ENCODE data around the gene BCL6B. TPM values are rescaled to one million over a fixed set of nuclear protein-coding genes. Genes with fewer than 3 reads are reported as not detected.

The BCL6B gene
- total and polyA plus RNA-seq, 2 of the 4 experiments (the other 2 are of a cell fraction) = not detected

DNA sequence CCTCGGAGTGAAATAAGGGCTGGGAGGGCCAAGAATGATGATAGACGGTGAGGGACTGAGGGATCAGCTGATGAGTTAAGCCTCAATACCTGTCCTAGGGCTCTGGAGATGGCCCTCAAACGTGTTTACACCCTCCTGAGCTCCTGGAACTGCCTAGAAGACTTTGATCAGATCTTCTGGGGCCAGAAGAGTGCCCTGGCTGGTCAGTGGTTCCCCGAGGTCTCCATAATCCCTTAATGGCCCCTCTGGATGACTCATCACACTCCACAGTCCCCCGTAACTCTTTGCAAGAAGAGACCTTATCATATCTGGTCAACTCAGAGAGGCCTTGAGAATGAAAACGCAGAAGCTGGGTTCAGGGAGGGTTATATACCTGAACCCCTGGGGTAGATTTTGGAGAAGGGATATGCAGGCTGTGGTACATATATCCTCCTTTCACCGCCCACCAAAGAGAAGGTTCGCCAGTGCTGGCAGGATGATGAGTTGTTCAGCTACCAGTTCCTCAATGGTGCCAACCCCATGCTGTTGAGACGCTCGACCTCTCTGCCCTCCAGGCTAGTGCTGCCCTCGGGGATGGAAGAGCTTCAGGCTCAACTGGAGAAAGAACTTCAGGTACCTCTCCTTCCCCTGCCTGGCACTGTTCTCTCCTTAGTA is 23.9 kb upstream of the BCL6B start:
- no peaks in the 10 kb centered on the region for H3K27me3 ChIP-seq (ENCODE audit: control insufficient read depth, insufficient read depth, low read length)
- POLR2A ChIA-PET (ENCODE audit: unreplicated experiment) = no interaction called here
- dilution Hi-C loops (cut with HindIII; ENCODE audit: low sequenced_read_pairs, unreplicated experiment) = no loop called here

More for the DNA sequence above, 23.9 kb upstream of the BCL6B start:
- Histone ChIP-seq H3K9me1 (ENCODE audit: insufficient read depth, low read length) (no peaks in the 10 kb centered on the region), H3K18ac (ENCODE audit: low read depth, low read length) (no peak overlapping the region), H3K4me3 (ENCODE audit: insufficient read depth, low read depth, low read length) (no peak overlapping the region), H2AFZ (replicated peaks; ENCODE audit: low read length, poor library complexity) (no peak overlapping the region), H2AK9ac (replicated peaks; ENCODE audit: low read depth, low read length, poor library complexity) (no peak overlapping the region), H3K79me1 (ENCODE audit: low read depth in 1 of 2, low read length in 2 of 2) (peaks cover 3 to 17% of the 10 kb centered on the region in 2 experiments), H3K4ac (ENCODE audit: low read depth, low read length) (no peak overlapping the region), H4K91ac (ENCODE audit: insufficient read depth, low read depth, low read length) (no peak overlapping the region), H3K4me1 (ENCODE audit: control insufficient read depth, insufficient read depth, low read length) (peaks cover 8% of the 10 kb centered on the region; the same call in 1 of the 2 replicates), H2BK20ac (ENCODE audit: low read depth, low read length) (no peak overlapping the region), H3K14ac (replicated peaks; ENCODE audit: low read depth, low read length) (no peak overlapping the region), H4K5ac (ENCODE audit: low read depth, low read length) (no peak overlapping the region), H3K27ac (ENCODE audit: insufficient read depth, low read length) (no peak overlapping the region), H3K56ac (ENCODE audit: extremely low read depth, insufficient read depth, low read length) (no peak overlapping the region), H4K8ac (ENCODE audit: low read depth in 2 of 2, low read length in 2 of 2) (no peak overlapping the region), H4K20me1 (ENCODE audit: insufficient read depth, low read length) (peaks cover 10% of the 10 kb centered on the region), H3K23ac (ENCODE audit: low read depth, low read length) (no peak overlapping the region), H3K9me3 (ENCODE audit: control insufficient read depth, insufficient read depth, low read length) (no peaks in the 10 kb centered on the region), H3K4me2 (ENCODE audit: low read depth, low read length) (no peak overlapping the region), H3K36me3 (ENCODE audit: control insufficient read depth, insufficient read depth, low read length) (peaks cover 44% of the 10 kb centered on the region), H2BK5ac (ENCODE audit: low read depth, low read length, poor library complexity, severe bottlenecking) (no peak overlapping the region), H2BK15ac (ENCODE audit: low read depth, low read length) (no peak overlapping the region), H3K9ac (ENCODE audit: low read depth, low read length) (no peak overlapping the region), H2BK120ac (ENCODE audit: low read depth, low read length) (no peak overlapping the region), H2AK5ac (ENCODE audit: low read depth, low read length) (no peak overlapping the region)
- no TSS peak for BruUV-seq (replicated peaks)
- intact Hi-C loops (cut with micrococcal nuclease) (no loop called here), in situ Hi-C loops (cut with MboI; ENCODE audit: low sequenced_read_pairs) (no loop called here)
- no peak for DNase-seq
- WGBS, 2 experiments (ENCODE audit: extremely low coverage in 2 of 2, insufficient read length in 1 of 2) = 57% methylated on average over 2 of the region's 11 CpGs; no CpG with 5 or more reads in 1 of the 2 experiments
- TF ChIP-seq CHD1 (IDR thresholded peaks at IDR 0.05; ENCODE audit: low read depth, low read length) = no peak
- no peak for TF ChIP-seq MAFK (IDR thresholded peaks at IDR 0.05; ENCODE audit: low read depth, low read length)
- no peak for TF ChIP-seq RCOR1 (IDR thresholded peaks at IDR 0.05; ENCODE audit: insufficient replicate concordance, low read length)
- no peak for TF ChIP-seq FOS (IDR thresholded peaks at IDR 0.05; ENCODE audit: low read depth, low read length)
- no peak for TF ChIP-seq MXI1 (IDR thresholded peaks at IDR 0.05; ENCODE audit: borderline replicate concordance, low read depth, low read length)
- TF ChIP-seq, protein P1, sequence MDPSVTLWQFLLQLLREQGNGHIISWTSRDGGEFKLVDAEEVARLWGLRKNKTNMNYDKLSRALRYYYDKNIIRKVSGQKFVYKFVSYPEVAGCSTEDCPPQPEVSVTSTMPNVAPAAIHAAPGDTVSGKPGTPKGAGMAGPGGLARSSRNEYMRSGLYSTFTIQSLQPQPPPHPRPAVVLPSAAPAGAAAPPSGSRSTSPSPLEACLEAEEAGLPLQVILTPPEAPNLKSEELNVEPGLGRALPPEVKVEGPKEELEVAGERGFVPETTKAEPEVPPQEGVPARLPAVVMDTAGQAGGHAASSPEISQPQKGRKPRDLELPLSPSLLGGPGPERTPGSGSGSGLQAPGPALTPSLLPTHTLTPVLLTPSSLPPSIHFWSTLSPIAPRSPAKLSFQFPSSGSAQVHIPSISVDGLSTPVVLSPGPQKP (IDR thresholded peaks at IDR 0.05; ENCODE audit: borderline replicate concordance, low read depth, low read length) = no peak
- no peak for TF ChIP-seq MAZ (IDR thresholded peaks at IDR 0.05; ENCODE audit: borderline replicate concordance, low read depth, low read length)
- no peak for ATAC-seq (ENCODE audit: low read depth)
- CTCF ChIA-PET = no interaction called here
